HG03108 (cell line): ENCODE measurements around the gene PHAF1.
"Not testable (repeated sequence)": the region's sequence is repeated elsewhere in the genome, so short reads cannot be mapped to it uniquely, and the experiment has no call there.

ENCODE experiments used
- ATAC-seq: cut with Tn5 transposase; IDR thresholded peaks from one replicate; pipeline ENCODE4 v1.9.1; 2021; ENCODE audit warnings: moderate library complexity; ENCODE audit not compliant: unreplicated experiment

PHAF1 gene

GRCh38 chr16:67104845-67105244 is 4.9 kb upstream of the PHAF1 start:
- ATAC-seq, result no peak

- ATAC-seq, result no peak
Observed at GRCh38 chr16:67105246-67105645, 4.5 kb upstream of the PHAF1 start.

GRCh38 chr16:67105881-67106280 is 3.9 kb upstream of the PHAF1 start:
- no peak for ATAC-seq

GRCh38 chr16:67108489-67108888 is 1.3 kb upstream of the PHAF1 start:
- no peak for ATAC-seq

- no peak for ATAC-seq
Observed at GRCh38 chr16:67108931-67109406, 772 bp upstream of the PHAF1 start.

- ATAC-seq, result no peak
Observed at GRCh38 chr16:67111951-67112444, 2.3 kb downstream of the PHAF1 start.

- ATAC-seq, result no peak
Observed at GRCh38 chr16:67112591-67113399, 3.1 kb downstream of the PHAF1 start.

GRCh38 chr16:67114793-67115192 is 5.1 kb downstream of the PHAF1 start:
- ATAC-seq, result no peak

GRCh38 chr16:67115639-67116038 is 5.9 kb downstream of the PHAF1 start:
- no peak for ATAC-seq

GRCh38 chr16:67116388-67117311 is 6.9 kb downstream of the PHAF1 start:
- no peak for ATAC-seq

GRCh38 chr16:67117716-67118115 is 8.0 kb downstream of the PHAF1 start:
- no peak for ATAC-seq

- no peak for ATAC-seq
Observed at GRCh38 chr16:67120025-67120424, 10.3 kb downstream of the PHAF1 start.

- ATAC-seq, result not testable (repeated sequence)
Observed at GRCh38 chr16:67122799-67123198, 13.1 kb downstream of the PHAF1 start.

- no peak for ATAC-seq
Observed at GRCh38 chr16:67128417-67128816, 18.7 kb downstream of the PHAF1 start.

GRCh38 chr16:67128887-67129286 is 19.1 kb downstream of the PHAF1 start:
- no peak for ATAC-seq

- ATAC-seq, result no peak
Observed at GRCh38 chr16:67129422-67129821, 19.7 kb downstream of the PHAF1 start.

GRCh38 chr16:67137605-67138004 is 27.9 kb downstream of the PHAF1 start:
- ATAC-seq, result no peak

GRCh38 chr16:67141391-67141790 is 31.6 kb downstream of the PHAF1 start:
- ATAC-seq, result no peak

- ATAC-seq, result no peak
Observed at GRCh38 chr16:67142342-67142741, 32.6 kb downstream of the PHAF1 start.

- no peak for ATAC-seq
Observed at GRCh38 chr16:67144943-67145342, 35.2 kb downstream of the PHAF1 start.

GRCh38 chr16:67145746-67146145 is 36.0 kb downstream of the PHAF1 start:
- no peak for ATAC-seq
